Suprapubic skin (tissue), 4 donors: ENCODE data around the gene ZFYVE26. TPM values are rescaled to one million over a fixed set of nuclear protein-coding genes. Genes with fewer than 3 reads are reported as not detected.
"Not testable (repeated sequence)": the region's sequence is repeated elsewhere in the genome, so short reads cannot be mapped to it uniquely, and the experiment has no call there.

Source experiments
- DNase-seq, 2 donors: peaks; one replicate each; pipeline ENCODE4 v3.0.0-alpha.2; 2019; ENCODE audit warnings: low spot score in 2 of 2
- H3K27ac ChIP-seq: fragments of 200-600 bp; sonication (generic); one replicate; pipeline ENCODE4 v1.5.1; 2019
- H3K27me3 ChIP-seq: fragments of 200-600 bp; sonication (generic); one replicate; pipeline ENCODE4 v1.5.1; 2019
- H3K36me3 ChIP-seq: fragments of 200-600 bp; sonication (generic); one replicate; pipeline ENCODE4 v1.5.1; 2019
- H3K4me1 ChIP-seq: fragments of 200-600 bp; sonication (generic); one replicate; pipeline ENCODE4 v1.5.1; 2019
- H3K4me3 ChIP-seq: fragments of 200-600 bp; sonication (generic); one replicate; pipeline ENCODE4 v1.5.1; 2019; ENCODE audit warnings: mild to moderate bottlenecking
- H3K9me3 ChIP-seq: fragments of 200-600 bp; sonication (generic); one replicate; pipeline ENCODE4 v1.5.1; 2019
- EP300 ChIP-seq: sonication (generic); formaldehyde crosslinking; IDR thresholded peaks from one replicate; pipeline ENCODE4 v1.6.1; 2017; ENCODE audit warnings: antibody characterized with exemption
- POLR2A ChIP-seq, 2 donors: fragments of 450-650 bp; IDR thresholded peaks; one replicate each; pipeline ENCODE4 v1.6.1; 2017; ENCODE audit warnings: antibody characterized with exemption in 2 of 2, mild to moderate bottlenecking in 2 of 2, moderate library complexity in 2 of 2
- POLR2AphosphoS5 ChIP-seq, 3 donors: sonication (generic); formaldehyde crosslinking; IDR thresholded peaks; one replicate each; pipeline ENCODE4 v1.6.1; 2017; ENCODE audit warnings: antibody characterized with exemption in 3 of 3
- WGBS: methylation state at CpG from one replicate; pipeline ENCODE4 v1.1.5; 2018; 5-methylcytosine and 5-hydroxymethylcytosine counted together
- total RNA-seq, 4 donors: library from RNA; depleted of rRNA; stranded (reverse); fragments of >200 nt; gene quantifications; one replicate each; pipeline ENCODE4 v1.1.0, GENCODE V29; 2016
- TF ChIP-seq, protein P1 (sequence below), 2 donors: fragments of 200-600 bp in 1 of 2; fragments of 450-650 bp in 1 of 2; sonication (generic) in 1 of 2; IDR thresholded peaks; one replicate each; pipeline ENCODE4 v1.5.1; 2016 to 2019; ENCODE audit warnings: antibody characterized with exemption in 2 of 2, mild to moderate bottlenecking in 1 of 2, moderate library complexity in 1 of 2

ZFYVE26 gene
- total RNA-seq, 4 donors from 2014 or later = 20.9 to 81.6 (median 40.9) TPM

- TF ChIP-seq, protein P1, sequence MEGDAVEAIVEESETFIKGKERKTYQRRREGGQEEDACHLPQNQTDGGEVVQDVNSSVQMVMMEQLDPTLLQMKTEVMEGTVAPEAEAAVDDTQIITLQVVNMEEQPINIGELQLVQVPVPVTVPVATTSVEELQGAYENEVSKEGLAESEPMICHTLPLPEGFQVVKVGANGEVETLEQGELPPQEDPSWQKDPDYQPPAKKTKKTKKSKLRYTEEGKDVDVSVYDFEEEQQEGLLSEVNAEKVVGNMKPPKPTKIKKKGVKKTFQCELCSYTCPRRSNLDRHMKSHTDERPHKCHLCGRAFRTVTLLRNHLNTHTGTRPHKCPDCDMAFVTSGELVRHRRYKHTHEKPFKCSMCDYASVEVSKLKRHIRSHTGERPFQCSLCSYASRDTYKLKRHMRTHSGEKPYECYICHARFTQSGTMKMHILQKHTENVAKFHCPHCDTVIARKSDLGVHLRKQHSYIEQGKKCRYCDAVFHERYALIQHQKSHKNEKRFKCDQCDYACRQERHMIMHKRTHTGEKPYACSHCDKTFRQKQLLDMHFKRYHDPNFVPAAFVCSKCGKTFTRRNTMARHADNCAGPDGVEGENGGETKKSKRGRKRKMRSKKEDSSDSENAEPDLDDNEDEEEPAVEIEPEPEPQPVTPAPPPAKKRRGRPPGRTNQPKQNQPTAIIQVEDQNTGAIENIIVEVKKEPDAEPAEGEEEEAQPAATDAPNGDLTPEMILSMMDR (IDR thresholded peaks at IDR 0.05) = no peak
- TF ChIP-seq POLR2AphosphoS5 (IDR thresholded peaks at IDR 0.05) (no peak), EP300 (no peak), POLR2A (IDR thresholded peaks at IDR 0.05) (no peak)
- Histone ChIP-seq H3K9me3 (no peaks in the 10 kb centered on the region), H3K36me3 (no peaks in the 10 kb centered on the region), H3K27ac (no peak overlapping the region), H3K4me1 (peaks cover 19% of the 10 kb centered on the region), H3K27me3 (no peaks in the 10 kb centered on the region), H3K4me3 (no peak overlapping the region)
- DNase-seq = no peak
Observed at GRCh38 chr14:67728258-67728657, 88.1 kb downstream of the ZFYVE26 start.

DNA sequence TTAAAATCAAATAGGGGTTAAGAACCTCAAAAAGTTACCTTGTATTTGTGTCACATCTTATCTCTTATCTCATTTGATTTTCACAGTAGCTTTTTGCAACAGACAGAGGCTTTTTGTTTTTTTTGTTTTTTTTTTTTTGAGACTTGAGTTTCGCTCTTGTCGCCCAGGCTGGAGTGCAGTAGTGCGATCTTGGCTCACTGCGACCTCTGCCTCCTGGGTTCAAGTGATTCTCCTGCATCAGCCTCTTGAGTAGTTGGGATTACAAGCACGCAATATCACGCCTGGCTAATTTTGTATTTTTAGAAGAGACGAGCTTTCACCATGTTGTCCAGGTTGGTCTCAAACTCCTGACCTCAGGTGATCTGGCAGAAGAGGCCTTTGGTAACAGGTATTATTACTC is 89.0 kb downstream of the ZFYVE26 start:
- TF ChIP-seq POLR2AphosphoS5 (IDR thresholded peaks at IDR 0.05) = no peak
- no peak for TF ChIP-seq EP300
- TF ChIP-seq POLR2A (IDR thresholded peaks at IDR 0.05) = no peak
- TF ChIP-seq, protein P1 (IDR thresholded peaks at IDR 0.05) = no peak
- peaks cover 27% of the 10 kb centered on the region for H3K4me1 ChIP-seq
- H3K27me3 ChIP-seq = no peaks in the 10 kb centered on the region
- H3K27ac ChIP-seq = no peak overlapping the region
- WGBS = 97% methylated on average over 7 of the region's 7 CpGs
- H3K36me3 ChIP-seq = no peaks in the 10 kb centered on the region
- no peaks in the 10 kb centered on the region for H3K9me3 ChIP-seq
- no peak for DNase-seq
- no peak overlapping the region for H3K4me3 ChIP-seq

GRCh38 chr14:67725171-67725570 is 91.2 kb downstream of the ZFYVE26 start:
- no peaks in the 10 kb centered on the region for H3K27me3 ChIP-seq
- peaks cover 32% of the 10 kb centered on the region for H3K4me1 ChIP-seq
- WGBS = 54% methylated on average over 4 of the region's 5 CpGs
- no peak overlapping the region for H3K4me3 ChIP-seq
- H3K27ac ChIP-seq = no peak overlapping the region
- no peak for DNase-seq
- no peaks in the 10 kb centered on the region for H3K36me3 ChIP-seq
- no peak for TF ChIP-seq POLR2A (IDR thresholded peaks at IDR 0.05)
- no peak for TF ChIP-seq EP300
- TF ChIP-seq POLR2AphosphoS5 (IDR thresholded peaks at IDR 0.05) = peak in 2 of 3 donors; percentile 18 to 29
- TF ChIP-seq, protein P1 (IDR thresholded peaks at IDR 0.05) = no peak
- no peaks in the 10 kb centered on the region for H3K9me3 ChIP-seq

- Histone ChIP-seq H3K27me3 (no peaks in the 10 kb centered on the region), H3K4me1 (peaks cover 20% of the 10 kb centered on the region), H3K36me3 (no peaks in the 10 kb centered on the region), H3K4me3 (peak overlapping the region; percentile 30), H3K27ac (no peak overlapping the region), H3K9me3 (no peaks in the 10 kb centered on the region)
- TF ChIP-seq POLR2A (IDR thresholded peaks at IDR 0.05) (no peak), EP300 (no peak), POLR2AphosphoS5 (IDR thresholded peaks at IDR 0.05) (no peak)
- TF ChIP-seq, protein P1 (IDR thresholded peaks at IDR 0.05) = no peak
- no peak for DNase-seq
- 26% methylated on average over 3 of the region's 3 CpGs for WGBS
Observed at GRCh38 chr14:67722293-67722692, 94.1 kb downstream of the ZFYVE26 start.

DNA sequence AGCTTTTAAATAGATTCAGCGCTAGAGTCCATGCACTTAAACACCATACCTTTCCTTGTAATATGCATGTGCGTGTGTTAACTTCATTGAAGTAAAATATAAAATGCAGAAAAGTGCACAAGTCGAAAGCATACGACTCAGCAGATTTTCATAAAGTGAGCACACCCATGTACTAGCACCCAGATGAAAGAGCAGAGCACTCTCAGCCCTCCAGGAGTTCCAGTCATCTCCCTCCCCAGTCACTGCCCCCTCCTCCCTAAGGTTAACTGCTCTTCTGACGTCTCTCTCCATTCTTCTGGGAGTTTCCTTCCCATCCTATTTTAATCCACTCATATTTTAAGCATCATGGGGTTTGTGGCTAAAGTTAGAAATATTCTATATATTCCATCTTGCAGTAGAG is 94.5 kb downstream of the ZFYVE26 start:
- Histone ChIP-seq H3K27me3 (no peaks in the 10 kb centered on the region), H3K36me3 (no peaks in the 10 kb centered on the region), H3K9me3 (no peaks in the 10 kb centered on the region), H3K4me1 (peaks cover 20% of the 10 kb centered on the region), H3K4me3 (no peak overlapping the region), H3K27ac (no peak overlapping the region)
- no peak for TF ChIP-seq EP300
- 46% methylated on average over 5 of the region's 5 CpGs for WGBS
- no peak for DNase-seq

- no peak for DNase-seq
- 45% methylated on average over 2 of the region's 2 CpGs for WGBS
- H3K27ac ChIP-seq = no peak overlapping the region
- H3K27me3 ChIP-seq = no peaks in the 10 kb centered on the region
- peaks cover 17% of the 10 kb centered on the region for H3K4me1 ChIP-seq
- H3K9me3 ChIP-seq = no peaks in the 10 kb centered on the region
- no peak overlapping the region for H3K4me3 ChIP-seq
- TF ChIP-seq POLR2AphosphoS5 (IDR thresholded peaks at IDR 0.05) (no peak), POLR2A (IDR thresholded peaks at IDR 0.05) (no peak), EP300 (no peak)
- TF ChIP-seq, protein P1 (IDR thresholded peaks at IDR 0.05) = no peak
- H3K36me3 ChIP-seq = no peaks in the 10 kb centered on the region
Observed at GRCh38 chr14:67719866-67720265, 96.5 kb downstream of the ZFYVE26 start.

GRCh38 chr14:67719385-67719784 is 97.0 kb downstream of the ZFYVE26 start:
- not testable (repeated sequence) for H3K36me3 ChIP-seq, H3K4me3 ChIP-seq, DNase-seq, H3K27me3 ChIP-seq, H3K9me3 ChIP-seq, H3K27ac ChIP-seq
- H3K4me1 ChIP-seq = peaks cover 15% of the 10 kb centered on the region
- WGBS = 93% methylated on average over 3 of the region's 3 CpGs
